Ishikawa (cell line): Measurements from ENCODE around the gene GAS7.

Experiments
- CEBPB ChIP-seq: IDR thresholded peaks from 2 replicates; pipeline ENCODE4 v1.6.1; 2012
- CREB1 ChIP-seq: IDR thresholded peaks from 2 replicates; pipeline ENCODE4 v1.6.1; 2012; ENCODE audit warnings: low read depth
- EGR1 ChIP-seq: IDR thresholded peaks from 2 replicates; pipeline ENCODE4 v1.6.1; 2012
- EP300 ChIP-seq: IDR thresholded peaks from 2 replicates; pipeline ENCODE4 v1.6.1; 2012; ENCODE audit warnings: borderline replicate concordance
- FOXM1 ChIP-seq: IDR thresholded peaks from 2 replicates; pipeline ENCODE4 v1.6.1; 2012; ENCODE audit warnings: low read depth, borderline replicate concordance
- NFIC ChIP-seq: IDR thresholded peaks from 2 replicates; pipeline ENCODE4 v1.6.1; 2012
- RAD21 ChIP-seq: IDR thresholded peaks from 2 replicates; pipeline ENCODE4 v1.6.1; 2012; ENCODE audit warnings: low read depth
- REST ChIP-seq: IDR thresholded peaks from 2 replicates; pipeline ENCODE4 v1.6.1; 2012; ENCODE audit warnings: low read depth, mild to moderate bottlenecking
- TAF1 ChIP-seq: IDR thresholded peaks from 2 replicates; pipeline ENCODE4 v1.6.1; 2012; ENCODE audit warnings: low read depth, mild to moderate bottlenecking
- TCF12 ChIP-seq: IDR thresholded peaks from 2 replicates; pipeline ENCODE4 v1.6.1; 2012; ENCODE audit warnings: low read depth
- TEAD4 ChIP-seq: IDR thresholded peaks from 2 replicates; pipeline ENCODE4 v1.6.1; 2012
- USF1 ChIP-seq: IDR thresholded peaks from 2 replicates; pipeline ENCODE4 v1.6.1; 2012
- YY1 ChIP-seq: IDR thresholded peaks from 2 replicates; pipeline ENCODE4 v1.6.1; 2012; ENCODE audit warnings: low read depth
- ZBTB7A ChIP-seq: IDR thresholded peaks from 2 replicates; pipeline ENCODE4 v1.6.1; 2012; ENCODE audit warnings: low read depth
- TF ChIP-seq, protein P1 (sequence below): IDR thresholded peaks from 2 replicates; pipeline ENCODE4 v1.6.1; 2012

GAS7 gene

DNA sequence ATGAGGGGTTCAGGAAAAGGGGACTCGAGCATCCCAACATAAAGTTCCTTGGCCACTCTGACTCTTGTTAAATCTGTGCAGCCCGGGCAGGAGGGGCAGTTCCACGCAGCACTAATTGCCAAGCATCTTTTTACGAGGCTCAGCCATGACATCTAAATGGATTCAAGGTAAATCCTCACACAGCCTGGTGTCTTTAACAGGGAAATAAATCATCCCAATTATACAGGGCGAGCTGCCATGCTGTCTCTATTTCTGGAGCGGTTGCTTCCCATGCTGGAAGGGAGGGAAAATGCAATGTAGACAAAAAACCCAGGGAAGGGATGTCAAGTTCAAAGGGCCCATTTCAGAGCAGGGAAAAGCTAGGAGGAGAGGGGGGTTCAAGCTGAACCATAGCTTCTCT lies 110.0 kb downstream of the GAS7 start:
- TF ChIP-seq FOXM1 (no peak), TEAD4 (no peak), TAF1 (no peak), REST (no peak), EP300 (no peak), CREB1 (no peak), TCF12 (no peak), NFIC (no peak), YY1 (no peak), ZBTB7A (no peak)
- TF ChIP-seq, protein P1, sequence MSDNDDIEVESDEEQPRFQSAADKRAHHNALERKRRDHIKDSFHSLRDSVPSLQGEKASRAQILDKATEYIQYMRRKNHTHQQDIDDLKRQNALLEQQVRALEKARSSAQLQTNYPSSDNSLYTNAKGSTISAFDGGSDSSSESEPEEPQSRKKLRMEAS, result no peak

GRCh38 chr17:10087355-10087754 lies 111.1 kb downstream of the GAS7 start:
- TF ChIP-seq TCF12, result no peak
- TF ChIP-seq USF1, result no peak
- TF ChIP-seq RAD21, result no peak

DNA sequence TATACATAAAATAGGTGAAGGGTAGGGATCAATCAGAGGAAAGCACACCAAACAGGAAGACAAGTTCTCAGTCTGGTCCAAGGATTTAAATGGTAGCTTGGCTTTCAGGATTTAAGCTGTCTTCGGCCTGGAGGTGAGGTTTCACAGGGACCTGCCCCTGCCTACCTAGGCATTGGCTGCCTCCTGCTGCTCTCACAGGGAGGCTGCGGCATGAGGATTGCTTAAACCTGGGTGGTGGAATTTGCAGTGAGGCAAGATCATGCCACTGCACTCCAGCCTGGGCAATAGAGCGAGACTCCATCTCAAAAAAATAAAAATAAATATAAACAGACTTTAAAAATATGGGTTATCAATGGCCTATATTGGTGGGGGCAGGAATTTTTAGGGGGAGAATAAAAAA lies 114.5 kb downstream of the GAS7 start:
- no peak for TF ChIP-seq TCF12
- TF ChIP-seq, protein P1, result no peak
- TF ChIP-seq ZBTB7A, result no peak
- no peak for TF ChIP-seq FOXM1
- no peak for TF ChIP-seq RAD21

DNA sequence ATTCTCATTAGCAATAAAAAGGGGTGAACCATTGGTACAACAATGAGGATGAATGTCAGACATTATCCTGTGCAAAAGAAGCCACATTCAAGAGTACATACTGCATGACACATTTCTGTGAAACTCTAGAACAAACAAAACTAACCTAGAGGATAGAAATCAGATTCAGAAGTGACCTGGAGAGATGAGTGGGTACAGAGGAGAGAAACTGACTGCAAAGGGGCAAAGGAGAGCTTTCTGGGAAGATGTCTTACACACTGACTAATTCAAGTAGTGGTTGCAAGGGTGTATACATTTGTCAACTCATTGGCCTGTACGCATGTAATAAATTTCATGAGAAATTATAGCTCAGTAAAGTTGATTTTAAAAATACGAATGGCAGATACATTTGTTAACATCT lies 115.6 kb downstream of the GAS7 start:
- no peak for TF ChIP-seq EP300
- TF ChIP-seq EGR1, result no peak
- TF ChIP-seq RAD21, result no peak
- no peak for TF ChIP-seq USF1
- no peak for TF ChIP-seq YY1
- no peak for TF ChIP-seq TEAD4
- TF ChIP-seq TAF1, result no peak

DNA sequence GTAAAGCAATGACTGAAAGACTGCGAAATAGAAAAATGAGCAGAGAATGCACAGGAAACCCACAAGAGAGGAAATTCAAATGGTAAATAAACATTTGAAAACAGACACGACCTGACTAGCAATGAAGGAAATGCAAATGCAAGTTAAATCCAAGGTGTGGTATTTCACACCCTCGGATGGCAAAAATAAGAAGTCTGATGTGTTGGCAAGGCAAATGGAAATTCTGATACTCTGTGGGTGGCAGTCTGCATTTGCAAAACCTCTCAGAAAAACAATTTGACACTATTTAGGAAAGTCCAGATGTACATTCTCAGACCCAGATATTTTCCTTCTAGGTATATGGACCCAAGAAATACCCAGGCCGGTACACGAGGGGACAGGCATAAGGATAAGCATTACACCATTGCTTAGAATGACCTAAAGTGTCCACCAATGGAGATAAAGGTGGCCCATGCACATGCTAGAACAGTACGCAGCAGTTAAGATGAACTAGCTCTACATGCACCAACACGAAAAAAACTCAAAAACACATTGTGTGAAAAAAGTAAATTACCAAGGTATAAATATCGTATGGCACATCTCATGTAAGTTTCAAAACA lies 116.7 kb downstream of the GAS7 start:
- TF ChIP-seq, protein P1, result no peak
- no peak for TF ChIP-seq NFIC
- no peak for TF ChIP-seq EGR1
- no peak for TF ChIP-seq YY1
- no peak for TF ChIP-seq EP300
- no peak for TF ChIP-seq FOXM1
- TF ChIP-seq ZBTB7A, result no peak
- TF ChIP-seq TCF12, result no peak
- TF ChIP-seq CEBPB, result no peak
- TF ChIP-seq CREB1, result no peak

GRCh38 chr17:10077561-10078299 lies 120.7 kb downstream of the GAS7 start:
- TF ChIP-seq NFIC, result no peak
- TF ChIP-seq RAD21, result no peak
- TF ChIP-seq, protein P1, result no peak
- TF ChIP-seq TCF12, result no peak
- TF ChIP-seq TEAD4, result no peak
- TF ChIP-seq CREB1, result no peak
- TF ChIP-seq CEBPB, result no peak
- TF ChIP-seq USF1, result no peak
- TF ChIP-seq REST, result no peak
- TF ChIP-seq TAF1, result no peak
- no peak for TF ChIP-seq YY1
- TF ChIP-seq ZBTB7A, result no peak
- no peak for TF ChIP-seq EGR1
- TF ChIP-seq FOXM1, result no peak
- TF ChIP-seq EP300, result no peak
